Activated T-cell treated with anti-CD3 and anti-CD28 coated beads, Interleukin-2, amount 50 U/mL, for 1 hour (primary cell): ENCODE data around the gene PPM1G.

Experiments used
- DNase-seq: peaks from one replicate; pipeline ENCODE4 v3.0.0-alpha.2; 2020

PPM1G gene

GRCh38 chr2:27408601-27409320 lies 630 bp downstream of the PPM1G start:
- DNase-seq: no peak

DNA sequence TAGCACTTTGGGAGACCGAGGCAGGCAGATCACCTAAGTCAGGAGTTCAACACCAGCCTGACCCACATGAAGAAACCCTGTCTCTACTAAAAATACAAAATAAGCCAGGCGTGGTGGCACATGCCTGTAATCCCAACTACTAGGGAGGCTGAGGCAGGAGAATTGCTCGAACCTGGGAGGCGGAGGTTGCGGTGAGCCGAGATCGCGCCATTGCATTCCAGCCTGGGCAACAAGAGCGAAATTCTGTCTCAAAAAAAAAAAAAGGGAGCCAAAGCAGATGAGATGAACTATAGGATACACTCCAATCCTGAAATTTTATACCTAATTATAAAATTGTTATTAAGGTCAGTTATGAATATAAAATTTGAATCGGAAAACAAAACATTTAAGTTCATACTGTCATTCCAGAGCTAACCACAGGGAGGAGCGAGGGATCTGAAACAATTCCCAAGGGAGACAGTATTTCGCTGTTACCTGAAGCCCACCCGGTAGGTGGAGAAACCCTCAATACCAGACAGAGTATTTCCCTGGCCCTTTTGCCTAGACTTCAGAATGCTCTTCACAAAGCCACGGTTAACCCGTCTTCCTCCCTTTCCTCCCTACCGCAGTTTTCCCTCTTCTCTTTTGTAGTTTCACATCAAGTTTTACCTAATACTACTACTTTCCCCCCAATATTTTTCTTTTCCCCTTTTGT lies 1.4 kb downstream of the PPM1G start:
- DNase-seq: no peak

- DNase-seq: no peak
Measured at GRCh38 chr2:27400348-27401135, 8.8 kb downstream of the PPM1G start.

DNA sequence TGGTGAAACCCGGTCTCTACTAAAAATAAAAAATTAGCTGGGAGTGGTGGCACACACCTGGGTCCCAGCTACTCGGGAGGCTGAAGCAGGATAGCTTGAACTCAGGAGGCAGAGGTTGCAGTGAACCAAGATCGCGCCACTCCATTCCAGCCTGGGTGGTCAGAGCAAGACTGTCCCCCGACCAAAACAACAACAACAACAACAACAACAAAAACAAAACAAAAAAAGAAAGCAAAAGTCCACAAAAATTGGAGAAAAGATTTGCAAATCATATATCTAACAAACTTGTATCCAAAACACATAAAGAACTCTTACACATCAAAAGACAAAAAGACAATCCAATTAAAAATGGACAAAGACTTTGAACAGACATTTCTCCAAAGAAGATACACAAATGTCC lies 10.4 kb downstream of the PPM1G start:
- no peak for DNase-seq

- no peak for DNase-seq
Measured at GRCh38 chr2:27393225-27393624, 16.2 kb downstream of the PPM1G start.

GRCh38 chr2:27390822-27391679 lies 18.3 kb downstream of the PPM1G start:
- DNase-seq: no peak

GRCh38 chr2:27381577-27382181 lies 27.7 kb downstream of the PPM1G start:
- no peak for DNase-seq

- peak; percentile 86 for DNase-seq
Measured at GRCh38 chr2:27380626-27381545, 28.5 kb downstream of the PPM1G start, which contains the start of gene ZNF513. Gene ZNF513 (minus strand): TSS chr2:27380734. CDS start chr2:27380526, 208 bp downstream.

DNA sequence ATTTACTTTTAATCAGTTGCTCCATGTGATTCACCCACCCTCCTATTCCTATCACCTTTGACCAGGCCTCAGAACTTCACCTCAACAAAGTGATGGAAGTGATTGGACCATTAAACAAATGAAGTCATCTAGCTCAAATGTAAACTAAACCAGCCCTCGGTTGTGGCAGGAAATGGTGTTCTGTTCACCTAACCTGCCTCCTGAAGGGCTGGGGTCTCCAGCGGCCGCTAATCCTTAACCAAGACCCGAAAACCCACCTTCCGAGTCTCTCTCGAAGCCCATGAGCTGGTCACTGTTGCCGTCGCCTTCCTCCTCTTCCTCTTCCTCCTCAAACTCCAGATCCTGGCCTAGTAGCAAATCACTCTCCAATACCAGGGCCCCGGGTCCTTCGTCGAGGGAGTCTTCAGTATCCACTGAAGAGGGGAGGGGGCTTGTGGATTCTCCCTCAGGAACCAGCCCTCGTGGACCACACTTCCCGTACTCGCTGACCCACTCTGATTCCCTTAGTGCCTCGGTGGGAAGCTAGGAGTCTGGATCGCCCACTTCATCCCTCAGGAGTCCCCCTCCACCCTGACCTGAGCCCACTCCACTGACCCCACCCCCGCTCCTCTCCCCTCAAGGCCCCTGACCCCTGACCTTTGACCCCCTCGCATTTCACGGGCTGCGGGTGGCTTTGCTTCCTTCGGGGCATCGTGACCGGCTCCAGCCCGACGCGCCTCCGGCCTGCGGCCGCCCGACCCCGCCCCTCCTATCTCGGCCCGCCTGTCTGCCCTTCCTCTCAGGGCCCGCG lies 29.4 kb downstream of the PPM1G start:
- DNase-seq: peak; percentile 31

- no peak for DNase-seq
Measured at GRCh38 chr2:27379383-27379835, 30.0 kb downstream of the PPM1G start.

GRCh38 chr2:27378809-27379290 lies 30.5 kb downstream of the PPM1G start:
- DNase-seq: no peak

DNA sequence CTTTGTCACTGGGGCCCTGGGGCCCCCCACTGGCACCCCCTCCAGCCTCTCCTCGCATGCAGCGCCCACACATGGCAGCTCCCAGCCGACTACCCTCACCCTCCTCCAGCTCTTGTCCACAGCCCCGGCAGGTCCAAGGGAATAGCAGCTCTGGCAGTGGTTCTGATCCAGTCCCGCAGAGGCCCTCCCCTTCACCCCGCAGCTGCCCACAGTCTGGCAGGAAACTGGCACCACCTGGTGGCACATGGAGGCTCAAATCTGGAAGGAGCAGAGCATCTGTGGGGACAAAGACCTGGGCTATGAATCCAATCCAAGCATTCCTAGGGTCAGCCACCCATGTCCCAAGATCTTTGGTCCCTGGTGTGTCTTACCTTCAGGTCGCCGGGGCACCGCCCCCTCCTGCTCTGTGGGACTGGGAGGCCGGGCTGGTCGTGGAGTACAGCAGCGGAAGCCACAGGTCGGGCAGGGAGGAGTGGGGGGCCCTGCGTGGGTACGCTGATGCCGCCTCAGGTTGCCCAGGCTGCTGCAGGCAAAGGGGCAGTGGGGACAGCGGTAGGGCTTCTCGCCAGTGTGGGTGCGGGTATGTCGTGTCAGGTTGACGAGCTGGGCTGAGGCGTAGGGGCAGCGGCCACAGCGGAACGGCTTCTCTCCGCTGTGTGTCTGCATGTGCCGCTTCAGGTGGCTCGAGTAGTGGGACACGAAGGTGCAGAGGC lies 31.1 kb downstream of the PPM1G start:
- no peak for DNase-seq

- no peak for DNase-seq
Measured at GRCh38 chr2:27377618-27378095, 31.7 kb downstream of the PPM1G start.

DNA sequence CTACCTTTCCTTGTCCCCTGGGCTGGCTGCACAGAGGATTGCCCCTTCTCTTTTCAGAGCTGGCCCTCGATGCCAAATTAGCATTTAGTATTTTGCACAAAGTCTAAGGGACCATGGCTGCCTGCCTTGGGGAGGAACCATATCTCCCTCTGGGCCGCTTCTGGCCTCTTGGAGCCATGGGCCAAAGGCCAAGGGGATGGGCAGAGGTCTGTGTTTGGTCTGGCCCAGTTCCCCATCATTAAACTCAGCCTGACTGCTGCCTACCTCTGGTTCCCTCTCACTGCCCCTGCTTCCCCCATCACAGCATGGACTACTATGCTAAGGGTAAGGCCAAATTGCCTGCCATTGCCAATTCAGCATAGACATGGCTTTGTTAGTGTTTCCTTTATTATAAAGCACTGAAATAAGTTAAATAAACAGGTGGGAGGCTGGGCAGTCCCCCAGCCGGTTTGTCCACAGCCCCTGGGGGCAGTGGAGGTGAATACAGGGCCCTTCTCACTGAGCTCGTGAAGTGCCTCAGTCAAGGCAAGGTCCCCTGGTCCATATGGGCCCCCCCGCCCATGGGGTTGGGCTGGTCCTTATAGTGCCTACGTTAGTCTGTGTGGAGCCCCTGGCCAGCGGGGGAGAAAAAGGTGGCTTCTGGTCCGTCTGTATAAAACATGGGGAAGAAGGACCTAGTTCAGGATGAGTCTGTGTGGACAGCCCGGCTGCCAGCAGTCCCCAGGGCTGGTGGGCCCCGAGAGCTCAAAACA lies 32.3 kb downstream of the PPM1G start:
- DNase-seq: no peak

DNA sequence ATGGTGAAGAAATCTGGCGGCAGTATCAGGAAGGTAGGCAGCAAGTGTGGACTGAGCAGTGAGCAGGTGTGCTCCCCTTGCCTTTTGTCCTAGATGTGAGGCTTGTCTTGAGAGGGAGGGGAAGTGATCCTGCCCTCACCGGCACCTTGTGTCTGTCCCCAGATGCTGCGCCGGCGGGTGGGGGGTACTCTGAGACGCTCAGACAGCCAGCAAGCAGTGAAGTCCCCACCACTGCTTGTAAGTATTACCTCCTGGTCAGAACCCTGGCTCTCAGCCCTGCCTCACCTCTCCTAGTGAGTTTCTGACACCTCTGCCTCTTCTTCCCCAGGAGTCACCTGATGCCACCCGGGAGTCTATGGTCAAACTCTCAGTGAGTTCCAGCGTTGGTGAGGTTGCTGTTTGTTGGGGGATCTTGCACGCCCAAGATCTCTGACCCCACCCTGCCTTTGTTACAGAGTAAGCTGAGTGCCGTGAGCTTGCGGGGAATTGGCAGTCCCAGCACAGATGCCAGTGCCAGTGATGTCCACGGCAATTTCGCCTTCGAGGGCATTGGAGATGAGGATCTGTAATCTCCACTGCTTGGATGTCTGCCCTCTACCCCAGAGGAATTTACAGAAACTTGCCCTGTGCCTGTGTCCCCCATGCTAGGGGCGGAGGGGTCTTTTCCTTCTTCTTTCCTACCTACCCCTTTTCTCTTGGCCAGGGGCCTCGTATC lies 33.1 kb downstream of the PPM1G start:
- DNase-seq: no peak

DNA sequence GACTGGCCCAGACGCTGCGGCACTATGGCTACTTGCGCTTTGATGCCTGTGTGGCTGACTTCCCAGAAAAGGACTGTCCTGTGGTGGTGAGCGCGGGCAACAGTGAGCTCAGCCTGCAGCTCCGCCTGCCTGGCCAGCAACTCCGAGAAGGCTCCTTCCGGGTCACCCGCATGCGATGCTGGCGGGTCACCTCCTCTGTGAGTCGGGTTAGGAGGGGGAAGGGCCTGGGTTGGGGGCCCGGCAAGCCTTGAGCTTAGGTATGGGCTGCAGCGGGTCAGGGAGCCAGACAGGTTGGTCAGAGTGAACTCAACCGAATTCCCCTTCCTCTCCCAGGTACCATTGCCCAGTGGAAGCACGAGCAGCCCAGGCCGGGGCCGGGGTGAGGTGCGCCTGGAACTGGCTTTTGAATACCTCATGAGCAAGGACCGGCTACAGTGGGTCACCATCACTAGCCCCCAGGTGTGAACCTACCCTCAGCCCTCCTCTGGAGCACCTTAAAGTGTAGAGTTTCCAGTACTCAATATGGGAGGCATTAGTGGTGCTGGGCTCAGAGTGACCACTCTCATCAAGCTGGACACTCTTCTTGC lies 33.8 kb downstream of the PPM1G start:
- DNase-seq: no peak

- DNase-seq: no peak
Measured at GRCh38 chr2:27373567-27373966, 35.8 kb downstream of the PPM1G start.
